Endometrial microvascular endothelial cells (primary cell): ENCODE measurements around the gene KRT3. TPM values are rescaled to one million over a fixed set of nuclear protein-coding genes. Genes with fewer than 3 reads are reported as not detected.
"Not testable (repeated sequence)": the region's sequence is repeated elsewhere in the genome, so short reads cannot be mapped to it uniquely, and the experiment has no call there.

Experiments used
- in situ Hi-C: cut with HindIII; loops from 2 replicates; pipeline ENCODE4 v1.10.0; 2017; ENCODE audit warnings: low sequenced_read_pairs, low pct_unique_long_range_greater_than_20kb; ENCODE audit errors: inconsistent ontology term
- total RNA-seq: library from RNA; depleted of rRNA; stranded (reverse); fragments of >200 nt; gene quantifications from one replicate; pipeline ENCODE4 v1.2.3, GENCODE V29; 2015; ENCODE audit errors: inconsistent ontology term

Gene KRT3
- total RNA-seq, 1 donor from 2014 or later, result not detected

DNA sequence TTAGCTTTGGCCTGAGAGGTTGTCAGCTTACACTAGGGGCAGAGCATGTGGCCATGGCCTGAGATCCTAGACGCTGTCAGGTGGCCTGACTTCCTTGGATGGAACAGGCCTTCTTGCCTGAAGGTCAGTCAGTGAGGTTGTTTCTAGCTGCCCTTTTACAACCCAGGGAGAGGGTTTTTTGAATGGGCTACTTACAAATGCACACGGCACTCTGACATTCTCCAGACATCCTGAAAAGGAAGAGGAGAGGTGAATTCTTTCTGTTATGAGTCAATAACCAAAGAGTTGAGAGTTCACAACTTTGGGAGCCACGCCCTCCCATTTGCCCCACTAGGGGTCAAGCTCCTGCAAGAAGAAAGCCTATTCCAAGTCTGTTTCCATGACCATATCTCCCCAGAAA is 26.6 kb downstream of the KRT3 start:
- in situ Hi-C loops, result no loop called here

GRCh38 chr12:52768479-52769200 is 27.3 kb downstream of the KRT3 start:
- in situ Hi-C loops, result no loop called here

DNA sequence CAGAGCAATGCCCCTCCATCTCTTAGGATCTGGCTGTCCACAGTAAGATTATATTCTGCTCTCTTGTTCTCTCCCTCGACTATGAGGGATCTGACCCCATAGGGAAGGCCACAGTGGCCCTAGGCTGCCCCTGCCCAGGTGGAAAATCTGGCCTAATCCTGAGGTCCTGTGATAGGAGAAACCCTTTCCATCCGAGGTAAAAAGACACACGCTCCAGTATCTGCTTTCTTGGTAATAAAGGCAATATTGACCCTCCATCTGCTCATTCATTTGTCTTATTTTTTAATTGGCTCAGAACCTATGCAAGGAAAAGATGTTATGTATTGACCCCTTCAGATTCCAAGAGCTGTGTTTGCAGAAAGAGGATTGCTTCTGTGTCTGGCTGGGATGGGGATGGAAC is 28.5 kb downstream of the KRT3 start:
- in situ Hi-C loops, result no loop called here

- in situ Hi-C loops, result no loop called here
Measured at GRCh38 chr12:52767020-52767379, 28.9 kb downstream of the KRT3 start.

GRCh38 chr12:52766351-52767019 is 29.4 kb downstream of the KRT3 start:
- in situ Hi-C loops, result no loop called here

DNA sequence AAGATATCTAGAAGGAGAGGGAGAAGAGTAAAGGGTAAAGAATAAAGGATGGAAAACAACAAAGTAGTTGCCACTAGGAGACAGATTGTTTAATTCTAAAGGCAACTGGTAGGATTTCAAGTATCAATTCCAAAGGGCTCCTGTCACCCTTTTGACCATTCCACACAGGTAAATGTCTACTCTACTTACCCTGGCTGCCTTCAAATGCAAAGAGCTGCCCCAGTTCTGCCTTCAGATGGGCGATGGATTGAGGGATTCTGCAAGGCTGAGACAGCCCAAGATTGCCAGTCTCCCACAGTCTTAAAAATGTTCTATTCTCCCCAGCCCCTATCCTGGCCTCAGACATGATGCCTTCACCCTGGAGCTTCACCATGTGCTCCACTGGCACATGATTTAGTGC is 30.2 kb downstream of the KRT3 start:
- in situ Hi-C loops, result no loop called here

- in situ Hi-C loops, result no loop called here
Measured at GRCh38 chr12:52763991-52764390, 31.9 kb downstream of the KRT3 start.

DNA sequence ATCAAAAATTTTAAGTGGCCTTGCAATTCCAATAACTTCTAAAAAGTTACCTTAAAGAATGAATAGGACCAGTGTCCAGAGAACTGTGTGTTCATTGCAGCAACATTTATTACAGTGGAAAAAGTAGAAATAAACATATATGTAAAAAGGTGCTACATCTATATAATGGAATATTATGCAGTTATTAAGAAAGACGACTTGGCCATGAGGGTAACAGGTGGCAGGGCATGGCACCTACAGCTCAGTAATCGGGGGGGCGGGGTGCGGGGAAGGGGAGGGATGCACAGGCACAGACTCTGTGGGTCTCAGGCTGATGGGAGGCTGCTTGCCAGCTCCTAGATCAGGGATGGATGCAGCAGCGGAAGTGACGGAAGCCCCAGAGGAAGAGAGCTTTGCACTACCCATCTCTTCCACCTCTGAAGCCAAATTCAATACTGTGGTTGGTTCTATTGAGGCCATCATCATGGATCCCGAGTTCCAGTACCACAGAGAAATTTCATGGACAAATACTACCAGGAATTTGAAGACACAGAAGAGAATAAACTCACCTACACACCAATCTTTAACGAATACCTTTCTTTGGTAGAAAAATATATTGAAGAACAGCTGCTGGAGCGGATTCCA is 32.8 kb downstream of the KRT3 start:
- in situ Hi-C loops, result no loop called here

GRCh38 chr12:52761802-52762201 is 34.1 kb downstream of the KRT3 start:
- in situ Hi-C loops, result no loop called here

- in situ Hi-C loops, result not testable (repeated sequence)
Measured at GRCh38 chr12:52761218-52761617, 34.7 kb downstream of the KRT3 start.

DNA sequence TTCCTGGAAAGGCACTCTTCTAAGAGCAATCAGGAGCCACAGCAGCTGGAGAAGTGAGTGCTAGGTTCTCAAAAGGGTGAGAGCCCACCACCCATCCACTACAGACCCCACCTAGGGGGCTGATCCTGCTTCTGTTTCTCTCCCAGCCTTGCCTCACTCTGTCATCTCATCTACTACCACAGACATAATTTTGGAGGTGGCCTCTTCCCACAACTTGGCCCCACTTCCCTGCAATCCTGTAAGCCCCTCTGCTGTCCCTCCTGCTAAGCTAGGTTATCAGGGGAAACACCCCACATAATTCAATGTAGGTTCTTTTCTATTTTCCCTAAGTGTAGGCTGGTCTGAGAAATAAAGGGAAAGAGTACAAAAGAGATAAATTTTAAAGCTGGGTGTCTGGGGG is 35.3 kb downstream of the KRT3 start:
- in situ Hi-C loops, result no loop called here

DNA sequence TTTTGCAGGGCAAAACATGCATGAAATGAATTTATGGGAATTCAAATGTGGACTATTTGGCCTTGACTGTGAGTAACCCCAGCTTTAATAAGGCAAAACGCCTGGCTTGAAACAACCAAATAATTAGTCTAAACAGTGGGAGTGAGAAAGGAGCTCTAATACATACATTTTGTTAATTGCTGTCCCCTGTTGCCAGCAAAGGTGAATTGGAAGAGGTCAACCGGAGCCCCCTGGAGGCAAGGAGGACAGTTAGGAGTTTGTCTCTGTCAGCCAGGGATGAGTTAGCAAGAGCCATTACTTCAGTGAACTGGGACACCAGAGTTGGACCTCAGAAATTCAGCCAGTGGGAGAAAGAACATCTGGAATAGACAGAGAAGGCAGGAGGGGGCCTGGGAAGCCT is 36.2 kb downstream of the KRT3 start:
- in situ Hi-C loops, result no loop called here

GRCh38 chr12:52759218-52759617 is 36.7 kb downstream of the KRT3 start:
- in situ Hi-C loops, result no loop called here

DNA sequence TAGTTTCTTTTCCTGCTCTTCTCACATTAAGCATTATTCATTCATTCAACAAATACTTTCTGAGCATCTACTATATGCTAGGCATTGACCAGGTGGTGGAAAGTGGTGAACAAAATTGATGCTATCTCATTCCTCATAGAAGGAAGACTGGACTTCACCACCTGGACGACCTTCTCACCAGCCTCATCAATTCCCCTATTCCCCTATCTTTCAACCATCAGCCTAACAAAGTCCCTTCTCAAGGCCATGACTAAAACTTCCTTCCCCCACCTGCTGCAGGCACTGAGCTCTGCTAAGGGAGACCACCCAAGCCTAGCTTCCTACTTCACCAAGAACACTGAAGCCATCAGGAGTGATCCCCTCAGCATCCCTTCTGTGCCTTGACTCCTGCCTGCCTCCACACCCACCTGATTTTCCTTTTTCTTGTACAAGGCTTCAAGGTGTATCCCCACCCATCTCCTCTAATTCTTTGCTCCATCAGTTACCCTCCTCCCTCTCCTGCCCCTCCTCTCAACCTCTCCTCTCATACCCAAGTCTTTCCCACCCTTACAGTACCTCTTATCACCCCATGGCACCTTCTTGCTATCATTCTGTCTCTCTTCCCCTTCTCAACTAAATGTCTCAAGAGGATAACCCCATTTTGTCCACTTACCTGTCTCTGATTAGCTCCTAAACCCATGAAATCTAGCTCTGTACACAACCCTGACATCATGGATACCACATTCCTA is 38.3 kb downstream of the KRT3 start:
- in situ Hi-C loops, result no loop called here

- in situ Hi-C loops, result no loop called here
Measured at GRCh38 chr12:52756281-52756960, 39.5 kb downstream of the KRT3 start.

- in situ Hi-C loops, result no loop called here
Measured at GRCh38 chr12:52755533-52755932, 40.4 kb downstream of the KRT3 start.

DNA sequence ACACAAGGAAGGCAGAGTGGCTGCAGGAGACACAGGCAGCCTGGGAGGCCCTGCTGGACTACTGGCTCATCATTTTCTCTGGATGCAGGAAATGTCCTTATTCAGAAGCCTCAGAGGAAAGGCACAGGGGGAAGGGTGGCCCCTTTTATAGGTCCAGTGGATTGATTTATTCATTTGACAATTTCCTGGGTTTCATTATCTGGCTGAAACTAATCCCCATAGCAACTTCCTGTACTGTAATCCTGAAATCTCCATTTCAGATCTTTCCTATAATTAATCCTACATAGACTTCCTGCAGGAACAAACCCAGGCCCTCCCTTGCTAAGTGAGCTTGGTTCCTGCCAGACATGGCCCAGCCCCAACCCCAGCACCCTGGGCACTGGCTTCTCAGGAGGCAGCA is 41.8 kb downstream of the KRT3 start:
- in situ Hi-C loops, result no loop called here

DNA sequence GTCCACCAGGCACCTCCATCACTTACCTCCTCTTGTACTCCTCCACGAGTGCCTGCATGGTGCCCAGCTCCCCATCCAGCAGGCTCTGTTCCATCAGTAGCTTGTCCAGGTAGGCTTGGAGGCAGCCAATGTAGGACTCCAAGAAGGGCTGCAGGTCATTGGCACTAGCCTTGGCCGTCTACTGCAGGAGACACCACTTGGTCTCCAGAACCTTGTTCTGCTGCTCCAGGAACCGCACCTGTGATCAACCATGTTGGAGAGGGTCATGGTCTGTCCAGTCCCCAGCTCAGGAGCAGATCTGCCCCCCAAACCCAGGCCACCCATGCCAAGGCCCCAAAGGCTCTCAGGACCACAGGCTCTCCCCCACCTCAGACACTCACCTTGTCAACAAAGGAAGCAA is 42.6 kb downstream of the KRT3 start:
- in situ Hi-C loops, result no loop called here

DNA sequence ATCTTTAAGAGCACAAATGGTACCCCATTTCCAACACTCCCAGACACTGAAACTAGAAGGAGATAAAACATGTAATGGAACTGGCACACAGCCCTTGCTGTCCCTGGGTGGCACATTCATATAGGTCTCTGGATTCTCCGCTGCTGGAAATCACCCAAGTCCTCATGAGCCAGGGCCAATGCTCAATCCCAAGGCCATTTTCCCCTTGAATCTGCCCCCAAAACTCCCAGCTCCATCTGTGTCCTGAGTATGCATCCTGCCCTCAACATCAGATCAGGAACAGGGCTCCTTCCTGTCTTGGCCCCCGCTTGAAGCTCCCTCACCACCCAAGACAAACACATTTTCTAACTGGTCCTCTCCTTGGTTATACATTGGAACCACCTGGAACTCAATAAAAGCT is 43.4 kb downstream of the KRT3 start:
- in situ Hi-C loops, result no loop called here
